Osteocyte (in vitro differentiated cells): ENCODE measurements around the gene STMP1. TPM values are rescaled to one million over a fixed set of nuclear protein-coding genes. Genes with fewer than 3 reads are reported as not detected.
"Not testable (repeated sequence)": the region's sequence is repeated elsewhere in the genome, so short reads cannot be mapped to it uniquely, and the experiment has no call there.

Experiments
- DNase-seq: peaks from one replicate; pipeline ENCODE4 v3.0.0; 2021; ENCODE audit warnings: mixed read lengths; ENCODE audit not compliant: unreplicated experiment; ENCODE audit errors: extremely low spot score
- H3K27ac Mint-ChIP-seq: one replicate; pipeline ENCODE4 v1.8.0; 2021; ENCODE audit warnings: mild to moderate bottlenecking, mixed read lengths; ENCODE audit not compliant: unreplicated experiment
- H3K27me3 Mint-ChIP-seq: one replicate; pipeline ENCODE4 v1.8.0; 2021; ENCODE audit warnings: mixed read lengths; ENCODE audit not compliant: unreplicated experiment
- H3K36me3 Mint-ChIP-seq: one replicate; pipeline ENCODE4 v1.8.0; 2021; ENCODE audit warnings: mixed read lengths; ENCODE audit not compliant: unreplicated experiment
- H3K4me1 Mint-ChIP-seq: one replicate; pipeline ENCODE4 v1.8.0; 2021; ENCODE audit warnings: mixed read lengths; ENCODE audit not compliant: unreplicated experiment
- H3K4me3 Mint-ChIP-seq: one replicate; pipeline ENCODE4 v1.8.0; 2021; ENCODE audit warnings: mild to moderate bottlenecking, moderate library complexity, mixed read lengths; ENCODE audit not compliant: unreplicated experiment
- H3K9me3 Mint-ChIP-seq: one replicate; pipeline ENCODE4 v1.8.0; 2021; ENCODE audit warnings: mixed read lengths; ENCODE audit not compliant: unreplicated experiment
- total RNA-seq: library from RNA; stranded (reverse); gene quantifications from 2 replicates; pipeline ENCODE4 v1.2.1, GENCODE V29; 2021
- TF ChIP-seq, protein P1 (sequence below): fragments of 200-600 bp; sonication (generic); IDR thresholded peaks from 2 replicates; pipeline ENCODE4 v1.5.0; 2021; ENCODE audit warnings: antibody characterized with exemption, mild to moderate bottlenecking, moderate library complexity

Gene STMP1
- total RNA-seq, 1 donor from 2014 or later: 45.4 TPM

- H3K4me3 Mint-ChIP-seq: no peak overlapping the region
- H3K4me1 Mint-ChIP-seq: peaks cover 47% of the 10 kb centered on the region
- H3K9me3 Mint-ChIP-seq: no peaks in the 10 kb centered on the region
- no peaks in the 10 kb centered on the region for H3K27me3 Mint-ChIP-seq
- TF ChIP-seq, protein P1, sequence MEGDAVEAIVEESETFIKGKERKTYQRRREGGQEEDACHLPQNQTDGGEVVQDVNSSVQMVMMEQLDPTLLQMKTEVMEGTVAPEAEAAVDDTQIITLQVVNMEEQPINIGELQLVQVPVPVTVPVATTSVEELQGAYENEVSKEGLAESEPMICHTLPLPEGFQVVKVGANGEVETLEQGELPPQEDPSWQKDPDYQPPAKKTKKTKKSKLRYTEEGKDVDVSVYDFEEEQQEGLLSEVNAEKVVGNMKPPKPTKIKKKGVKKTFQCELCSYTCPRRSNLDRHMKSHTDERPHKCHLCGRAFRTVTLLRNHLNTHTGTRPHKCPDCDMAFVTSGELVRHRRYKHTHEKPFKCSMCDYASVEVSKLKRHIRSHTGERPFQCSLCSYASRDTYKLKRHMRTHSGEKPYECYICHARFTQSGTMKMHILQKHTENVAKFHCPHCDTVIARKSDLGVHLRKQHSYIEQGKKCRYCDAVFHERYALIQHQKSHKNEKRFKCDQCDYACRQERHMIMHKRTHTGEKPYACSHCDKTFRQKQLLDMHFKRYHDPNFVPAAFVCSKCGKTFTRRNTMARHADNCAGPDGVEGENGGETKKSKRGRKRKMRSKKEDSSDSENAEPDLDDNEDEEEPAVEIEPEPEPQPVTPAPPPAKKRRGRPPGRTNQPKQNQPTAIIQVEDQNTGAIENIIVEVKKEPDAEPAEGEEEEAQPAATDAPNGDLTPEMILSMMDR: no peak
- H3K36me3 Mint-ChIP-seq: peaks cover 6% of the 10 kb centered on the region
- DNase-seq: no peak
- H3K27ac Mint-ChIP-seq: no peak overlapping the region
Measured at GRCh38 chr7:135665042-135665441, 2.7 kb downstream of the STMP1 start.

DNA sequence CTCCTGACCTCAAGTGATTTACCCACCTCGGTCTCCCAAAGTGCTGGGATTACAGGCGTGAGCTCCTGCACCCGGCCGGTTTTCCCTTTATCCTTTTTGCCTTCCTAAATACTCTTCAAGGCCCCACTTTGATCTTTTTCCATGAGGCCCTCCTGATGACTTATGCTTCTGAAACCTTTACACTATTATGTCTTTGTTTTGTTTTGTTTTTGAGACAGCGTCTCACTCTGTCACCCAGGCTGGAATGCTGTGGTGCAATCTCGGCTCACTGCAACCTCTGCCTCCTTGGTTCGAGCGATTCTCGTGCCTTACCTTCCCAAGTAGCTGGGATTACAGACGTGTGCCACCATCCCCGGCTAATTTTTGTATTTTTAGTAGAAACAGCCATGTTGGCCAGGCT lies 3.8 kb downstream of the STMP1 start:
- H3K4me3 Mint-ChIP-seq: no peak overlapping the region
- no peak overlapping the region for H3K27ac Mint-ChIP-seq
- H3K4me1 Mint-ChIP-seq: peaks cover 52% of the 10 kb centered on the region
- TF ChIP-seq, protein P1: no peak
- DNase-seq: no peak
- H3K36me3 Mint-ChIP-seq: peaks cover 6% of the 10 kb centered on the region
- no peaks in the 10 kb centered on the region for H3K27me3 Mint-ChIP-seq
- H3K9me3 Mint-ChIP-seq: no peaks in the 10 kb centered on the region

- no peak for DNase-seq
- TF ChIP-seq, protein P1: no peak
- peaks cover 49% of the 10 kb centered on the region for H3K4me1 Mint-ChIP-seq
- H3K9me3 Mint-ChIP-seq: no peaks in the 10 kb centered on the region
- peaks cover 6% of the 10 kb centered on the region for H3K36me3 Mint-ChIP-seq
- H3K4me3 Mint-ChIP-seq: no peak overlapping the region
- no peak overlapping the region for H3K27ac Mint-ChIP-seq
- no peaks in the 10 kb centered on the region for H3K27me3 Mint-ChIP-seq
Measured at GRCh38 chr7:135666846-135667245, 4.5 kb downstream of the STMP1 start.

DNA sequence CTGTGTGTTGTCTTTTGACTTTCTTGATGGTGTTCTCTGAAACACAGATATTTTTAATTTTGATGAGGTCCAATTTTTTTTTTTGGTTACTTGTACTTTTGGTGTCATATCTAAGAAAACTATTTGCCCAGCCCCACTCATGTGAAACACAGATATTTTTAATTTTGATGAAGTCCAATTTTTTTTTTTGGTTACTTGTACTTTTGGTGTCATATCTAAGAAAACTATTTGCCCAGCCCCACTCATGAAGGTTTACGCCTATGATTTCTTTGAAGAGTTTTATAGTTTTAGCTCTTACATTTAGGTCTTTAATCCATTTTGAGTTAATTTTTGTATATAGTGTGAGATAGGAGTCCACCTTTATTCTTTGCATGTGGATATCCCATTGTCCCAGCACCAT lies 5.3 kb downstream of the STMP1 start:
- H3K36me3 Mint-ChIP-seq, H3K4me3 Mint-ChIP-seq, H3K27me3 Mint-ChIP-seq, H3K9me3 Mint-ChIP-seq, H3K27ac Mint-ChIP-seq, DNase-seq: not testable (repeated sequence)
- H3K4me1 Mint-ChIP-seq: peaks cover 48% of the 10 kb centered on the region

- H3K27ac Mint-ChIP-seq, H3K36me3 Mint-ChIP-seq, H3K4me3 Mint-ChIP-seq, H3K27me3 Mint-ChIP-seq, DNase-seq, H3K9me3 Mint-ChIP-seq: not testable (repeated sequence)
- H3K4me1 Mint-ChIP-seq: peaks cover 53% of the 10 kb centered on the region
Measured at GRCh38 chr7:135668852-135669395, 6.6 kb downstream of the STMP1 start.

DNA sequence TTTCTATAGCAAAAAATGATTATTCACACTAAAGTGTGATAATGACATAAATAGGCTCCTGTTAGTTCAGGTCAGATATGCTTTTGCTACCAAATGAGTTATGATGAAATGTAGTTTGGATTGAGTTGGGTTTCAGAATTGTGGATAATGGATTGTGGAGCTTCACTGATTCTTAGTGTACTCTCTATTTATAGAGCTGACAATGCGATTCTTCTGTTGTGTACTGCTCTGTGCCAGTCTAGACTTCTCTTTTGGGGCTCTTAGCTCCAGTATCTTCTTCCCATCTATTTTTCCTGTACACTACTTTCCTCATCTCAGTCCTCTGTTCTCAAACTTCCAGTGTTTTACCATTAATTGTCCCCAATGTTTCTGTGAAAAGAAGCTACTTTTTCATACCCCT lies 7.5 kb downstream of the STMP1 start:
- Mint-ChIP-seq H3K27me3 (no peaks in the 10 kb centered on the region), H3K4me3 (no peak overlapping the region), H3K27ac (peak overlapping the region; percentile 76), H3K9me3 (no peaks in the 10 kb centered on the region), H3K36me3 (peaks cover 9% of the 10 kb centered on the region), H3K4me1 (peaks cover 45% of the 10 kb centered on the region)
- TF ChIP-seq, protein P1: no peak
- DNase-seq: no peak
